ENCODE data around the gene PRKACA. TPM values are rescaled to one million over a fixed set of nuclear protein-coding genes. Genes with fewer than 3 reads are reported as not detected.
"Not testable (repeated sequence)": the region's sequence is repeated elsewhere in the genome, so short reads cannot be mapped to it uniquely, and the experiment has no call there.

PRKACA gene
- total RNA-seq, 1 experiment from 2014 or later: 37.7 TPM

GRCh38 chr19:14058182-14059092, 59.1 kb downstream of the PRKACA start:
- DNase-seq (ENCODE audit: low spot score): no peak

GRCh38 chr19:14056741-14057356, 60.7 kb downstream of the PRKACA start:
- in situ Hi-C loops (cut with HindIII; ENCODE audit: low sequenced_read_pairs): no loop called here
- no peak for DNase-seq (ENCODE audit: low spot score)

More at GRCh38 chr19:14058182-14059092, 59.1 kb downstream of the PRKACA start:
- in situ Hi-C loops (cut with HindIII; ENCODE audit: low sequenced_read_pairs): no loop called here

GRCh38 chr19:14056069-14056666, 61.4 kb downstream of the PRKACA start:
- in situ Hi-C loops (cut with HindIII; ENCODE audit: low sequenced_read_pairs): no loop called here
- DNase-seq (ENCODE audit: low spot score): no peak

GRCh38 chr19:14055396-14055795, 62.2 kb downstream of the PRKACA start:
- DNase-seq (ENCODE audit: low spot score): no peak
- in situ Hi-C loops (cut with HindIII; ENCODE audit: low sequenced_read_pairs): no loop called here

- DNase-seq (ENCODE audit: low spot score): no peak
- in situ Hi-C loops (cut with HindIII; ENCODE audit: low sequenced_read_pairs): no loop called here
These were observed 62.8 kb downstream of the PRKACA start for GRCh38 chr19:14054721-14055120.

- in situ Hi-C loops (cut with HindIII; ENCODE audit: low sequenced_read_pairs): no loop called here
- no peak for DNase-seq (ENCODE audit: low spot score)
These were observed 63.5 kb downstream of the PRKACA start for GRCh38 chr19:14054099-14054498.

GRCh38 chr19:14053500-14053899, 64.1 kb downstream of the PRKACA start:
- in situ Hi-C loops (cut with HindIII; ENCODE audit: low sequenced_read_pairs): no loop called here

GRCh38 chr19:14053032-14053431, 64.5 kb downstream of the PRKACA start:
- DNase-seq (ENCODE audit: low spot score): no peak
- in situ Hi-C loops (cut with HindIII; ENCODE audit: low sequenced_read_pairs): no loop called here

More at GRCh38 chr19:14053500-14053899, 64.1 kb downstream of the PRKACA start:
- DNase-seq (ENCODE audit: low spot score): no peak

GRCh38 chr19:14052470-14052869, 65.1 kb downstream of the PRKACA start:
- DNase-seq (ENCODE audit: low spot score): no peak
- in situ Hi-C loops (cut with HindIII; ENCODE audit: low sequenced_read_pairs): no loop called here

GRCh38 chr19:14051980-14052379, 65.6 kb downstream of the PRKACA start:
- no peak for DNase-seq (ENCODE audit: low spot score)
- in situ Hi-C loops (cut with HindIII; ENCODE audit: low sequenced_read_pairs): no loop called here

- DNase-seq (ENCODE audit: low spot score); in situ Hi-C loops (cut with HindIII; ENCODE audit: low sequenced_read_pairs): not testable (repeated sequence)
These were observed 66.6 kb downstream of the PRKACA start for GRCh38 chr19:14050961-14051360.

- DNase-seq (ENCODE audit: low spot score): no peak
- in situ Hi-C loops (cut with HindIII; ENCODE audit: low sequenced_read_pairs): no loop called here
These were observed 67.0 kb downstream of the PRKACA start for GRCh38 chr19:14050512-14050911.

- in situ Hi-C loops (cut with HindIII; ENCODE audit: low sequenced_read_pairs): no loop called here
- DNase-seq (ENCODE audit: low spot score): no peak
These were observed 69.0 kb downstream of the PRKACA start for GRCh38 chr19:14048443-14049153.

GRCh38 chr19:14047866-14048265, 69.7 kb downstream of the PRKACA start:
- in situ Hi-C loops (cut with HindIII; ENCODE audit: low sequenced_read_pairs); DNase-seq (ENCODE audit: low spot score): not testable (repeated sequence)

GRCh38 chr19:14042659-14043608, 74.6 kb downstream of the PRKACA start:
- in situ Hi-C loops (cut with HindIII; ENCODE audit: low sequenced_read_pairs): not testable (repeated sequence)
- peak; percentile 83 for DNase-seq (ENCODE audit: low spot score)
